GM12891 (cell line): ENCODE data around the gene NR5A2.
"Not testable (repeated sequence)": the region's sequence is repeated elsewhere in the genome, so short reads cannot be mapped to it uniquely, and the experiment has no call there.

ENCODE experiments used
- DNase-seq: peaks from one replicate; pipeline ENCODE4 v3.0.0; 2011; ENCODE audit warnings: low spot score; ENCODE audit not compliant: insufficient read length
- FAIRE-seq: peaks from 2 replicates; lab custom pipeline; 2011; peaks lifted over from hg19 to GRCh38; lab: Jason Lieb, UNC
- PAX5 ChIP-seq: IDR thresholded peaks from 2 replicates; pipeline ENCODE4 v1.6.1; 2011; ENCODE audit warnings: low read length, moderate library complexity, mild to moderate bottlenecking; ENCODE audit not compliant: insufficient read depth, severe bottlenecking
- POLR2A ChIP-seq: IDR thresholded peaks from 2 replicates; pipeline ENCODE4 v1.6.1; 2011; ENCODE audit warnings: low read depth, low read length, control low read depth
- POLR2AphosphoS5 ChIP-seq: IDR thresholded peaks from 2 replicates; pipeline ENCODE4 v1.6.1; 2011; ENCODE audit warnings: low read depth, low read length, control low read depth
- POU2F2 ChIP-seq: IDR thresholded peaks from 2 replicates; pipeline ENCODE4 v1.6.1; 2011; ENCODE audit warnings: low read depth, mild to moderate bottlenecking, control low read depth, low read length, moderate library complexity
- SPI1 ChIP-seq: IDR thresholded peaks from 2 replicates; pipeline ENCODE4 v1.6.1; 2011; ENCODE audit warnings: low read depth, low read length, control low read depth
- TAF1 ChIP-seq: IDR thresholded peaks from 2 replicates; pipeline ENCODE4 v1.6.1; 2011; ENCODE audit warnings: low read depth, low read length, control low read depth

Gene NR5A2

DNA sequence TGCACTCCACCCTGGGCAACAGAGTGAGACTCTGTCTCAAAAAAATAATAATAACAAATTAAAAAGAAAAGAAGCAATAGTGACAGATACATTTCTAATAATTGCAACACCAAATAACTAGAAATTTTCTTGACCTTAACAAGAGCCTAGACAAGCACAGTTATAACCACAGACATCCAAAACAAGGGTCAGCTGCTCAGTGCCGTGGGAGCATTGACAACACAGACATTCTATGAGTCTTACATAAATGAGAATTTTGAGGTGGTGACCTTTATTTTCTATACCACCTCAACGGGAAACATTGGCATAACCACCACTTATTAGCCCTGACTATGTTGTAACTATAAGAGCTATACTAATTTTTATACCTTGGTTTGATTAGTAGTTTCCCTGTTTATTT lies 156.1 kb downstream of the NR5A2 start:
- TF ChIP-seq PAX5 (no peak), SPI1 (no peak)
- FAIRE-seq (no peak), DNase-seq (no peak)

DNA sequence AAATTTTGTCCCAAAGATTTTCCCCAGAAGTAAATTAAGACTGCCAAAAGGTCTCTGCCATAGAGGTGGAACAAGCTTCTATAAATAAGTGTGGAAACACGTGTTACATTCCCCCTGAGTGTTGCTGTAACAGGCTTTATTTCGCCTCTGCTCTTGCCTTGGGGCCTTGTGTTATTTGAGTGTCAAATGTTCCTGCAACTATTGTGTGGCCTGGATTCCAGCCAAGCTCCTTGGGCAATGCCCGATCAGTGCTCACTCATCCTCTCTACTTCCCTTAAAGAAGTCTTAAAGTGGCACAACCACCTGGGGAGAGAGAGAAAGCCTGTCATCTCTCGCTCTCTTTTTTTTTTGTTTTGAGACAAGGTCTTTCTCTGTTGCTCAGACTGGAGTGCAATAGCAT lies 156.7 kb downstream of the NR5A2 start:
- no peak for TF ChIP-seq PAX5
- no peak for TF ChIP-seq TAF1
- no peak for TF ChIP-seq POLR2AphosphoS5
- no peak for TF ChIP-seq POU2F2
- TF ChIP-seq SPI1 = no peak
- no peak for TF ChIP-seq POLR2A
- FAIRE-seq (no peak), DNase-seq (no peak)

DNA sequence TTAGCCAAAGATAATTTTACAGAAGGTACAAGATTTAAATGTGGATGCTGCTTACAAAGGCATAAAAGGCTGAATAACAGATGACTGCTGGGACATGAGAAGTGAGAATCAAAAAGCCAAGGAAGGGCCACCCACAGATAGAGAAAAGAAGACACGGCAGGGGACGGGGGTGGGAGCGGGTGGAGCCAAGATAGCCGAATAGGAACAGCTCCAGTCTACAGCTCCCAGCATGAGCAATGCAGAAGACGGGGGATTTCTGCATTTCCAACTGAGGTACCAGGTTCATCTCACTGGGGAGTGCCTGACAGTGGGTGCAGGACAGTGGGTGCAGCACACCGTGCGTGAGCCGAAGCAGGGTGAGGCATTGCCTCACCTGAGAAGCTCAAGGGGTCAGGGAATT lies 157.7 kb downstream of the NR5A2 start:
- DNase-seq, FAIRE-seq: not testable (repeated sequence)

- FAIRE-seq, DNase-seq: not testable (repeated sequence)
Observed at GRCh38 chr1:200187332-200187731, 159.8 kb downstream of the NR5A2 start.

DNA sequence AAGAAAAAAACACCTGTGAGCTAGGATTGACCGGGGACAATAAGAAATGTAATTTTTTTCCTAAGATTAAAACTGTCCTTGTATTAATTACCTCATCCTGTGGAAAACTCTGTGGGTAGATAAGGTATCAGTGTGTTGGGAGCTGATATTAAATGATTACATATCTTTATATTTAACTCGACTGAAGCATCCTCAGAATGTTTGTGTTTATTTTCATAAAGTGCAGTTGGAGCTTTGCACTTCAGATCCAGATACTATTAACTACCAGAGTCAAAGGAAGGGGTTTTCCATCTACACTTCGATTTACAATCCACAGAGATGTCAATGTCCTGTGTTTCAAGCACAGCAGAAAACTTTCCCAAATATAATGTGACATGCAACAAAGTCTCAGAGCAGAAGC lies 164.5 kb downstream of the NR5A2 start:
- no peak for DNase-seq
- TF ChIP-seq PAX5 (no peak), SPI1 (no peak), POLR2A (no peak), POU2F2 (no peak)
- no peak for FAIRE-seq

GRCh38 chr1:200194477-200194876 lies 167.0 kb downstream of the NR5A2 start:
- DNase-seq (no peak), FAIRE-seq (no peak)
- TF ChIP-seq POLR2A = no peak
- no peak for TF ChIP-seq POU2F2
- TF ChIP-seq PAX5 = no peak
- TF ChIP-seq POLR2AphosphoS5 = no peak

GRCh38 chr1:200198236-200198635 lies 170.7 kb downstream of the NR5A2 start:
- DNase-seq = no peak
- FAIRE-seq = no peak
- TF ChIP-seq PAX5 (no peak), POLR2A (no peak), SPI1 (no peak), POU2F2 (no peak), TAF1 (no peak), POLR2AphosphoS5 (no peak)

DNA sequence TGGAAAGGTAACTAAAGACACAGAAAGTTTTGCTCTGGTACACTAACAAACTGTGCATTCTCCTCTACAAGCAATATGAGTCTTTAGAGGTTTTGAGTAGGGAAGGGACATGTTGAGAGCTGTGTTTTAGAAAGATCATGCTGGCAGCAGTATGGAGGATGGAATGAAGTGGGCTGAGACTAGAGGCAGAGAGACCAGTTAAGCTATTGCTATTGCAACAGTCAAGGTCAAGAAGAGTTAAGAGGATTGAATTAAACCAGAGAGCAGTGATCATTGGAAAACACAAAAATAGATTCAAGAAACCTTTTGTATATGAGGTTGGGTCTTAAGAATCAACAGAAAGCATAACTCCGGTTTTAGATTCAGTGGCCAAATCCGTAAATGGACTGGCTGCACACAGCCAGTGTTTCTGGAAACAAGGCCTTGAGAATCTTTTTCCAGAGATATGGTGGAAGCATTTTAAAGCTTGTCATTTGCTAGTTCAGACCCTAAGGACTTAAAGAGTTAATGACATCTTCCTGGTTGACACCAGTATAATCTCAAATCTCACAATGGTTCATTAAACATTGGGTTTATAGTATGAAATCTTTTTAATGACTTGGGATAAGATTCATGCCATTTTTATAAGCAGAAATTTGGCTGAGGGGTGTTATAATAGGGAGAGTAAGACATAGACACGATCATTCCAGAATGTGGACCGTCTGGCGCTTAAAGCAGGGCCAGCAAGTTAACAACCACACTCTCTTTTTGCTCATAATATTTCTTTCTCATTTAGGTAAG lies 177.9 kb downstream of the NR5A2 start:
- TF ChIP-seq POLR2AphosphoS5 = no peak
- TF ChIP-seq PAX5 = no peak
- no peak for TF ChIP-seq SPI1
- no peak for DNase-seq
- FAIRE-seq = no peak

DNA sequence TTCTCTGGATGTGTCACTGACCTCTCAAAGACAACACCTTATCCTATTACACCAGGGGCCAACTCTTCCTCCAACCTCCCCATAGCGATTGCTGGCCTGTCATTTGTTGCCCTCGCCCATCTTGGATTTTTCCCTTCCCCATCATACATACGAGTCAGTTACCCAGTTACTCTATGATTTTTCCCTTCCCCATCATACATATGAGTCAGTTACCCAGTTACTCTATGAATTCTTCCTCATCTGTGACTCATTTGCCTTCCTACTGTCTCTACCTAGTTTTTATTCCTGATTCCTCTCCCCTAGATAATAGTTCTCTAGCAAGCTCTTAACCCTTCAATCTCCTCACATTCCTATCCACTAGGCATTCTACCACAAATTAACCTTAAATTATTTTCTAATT lies 178.8 kb downstream of the NR5A2 start:
- TF ChIP-seq POU2F2 (no peak), POLR2A (no peak), SPI1 (no peak), PAX5 (no peak), POLR2AphosphoS5 (no peak), TAF1 (no peak)
- FAIRE-seq = peak; percentile 38
- no peak for DNase-seq

- TF ChIP-seq SPI1 (no peak), POLR2AphosphoS5 (no peak), TAF1 (no peak), PAX5 (no peak), POLR2A (no peak), POU2F2 (no peak)
- FAIRE-seq (peak; percentile 33), DNase-seq (no peak)
Observed at GRCh38 chr1:200206761-200207160, 179.3 kb downstream of the NR5A2 start.

- DNase-seq = no peak
- TF ChIP-seq POU2F2 (peak; percentile 38; the same call in 1 of the 2 replicates), POLR2A (no peak), SPI1 (no peak)
- peak; percentile 90 for FAIRE-seq
Observed at GRCh38 chr1:200207711-200208126, 180.2 kb downstream of the NR5A2 start.

- DNase-seq (no peak), FAIRE-seq (no peak)
- TF ChIP-seq POLR2AphosphoS5 (no peak), POU2F2 (no peak), SPI1 (no peak), TAF1 (no peak), PAX5 (no peak), POLR2A (no peak)
Observed at GRCh38 chr1:200211157-200211556, 183.6 kb downstream of the NR5A2 start.
